GM10248 (cell line): ENCODE results near the gene NLRC5.

Experiments
- CTCF ChIA-PET: fragments of 300-600 bp; sonication (Branson Sonifier 250); formaldehyde crosslinking; extraction: SDS; loops from one replicate; lab custom pipeline; 2021; ENCODE audit warnings: antibody characterized with exemption; lab: Yijun Ruan, JAX
- POLR2A ChIA-PET: fragments of 350-650 bp; sonication (Branson Sonifier 250); formaldehyde crosslinking; extraction: SDS; loops from one replicate; lab custom pipeline; 2020; ENCODE audit warnings: antibody characterized with exemption; lab: Yijun Ruan, JAX
- DNase-seq: peaks from one replicate; pipeline ENCODE4 v3.0.0; 2012; ENCODE audit errors: extremely low spot score
- CTCF ChIP-seq: IDR thresholded peaks from 2 replicates; pipeline ENCODE4 v1.5.1; 2012; ENCODE audit warnings: mild to moderate bottlenecking, low read depth; ENCODE audit errors: extremely low read depth, missing control alignments, control extremely low read depth

The NLRC5 gene

GRCh38 chr16:56960681-56961281, 28.6 kb upstream of the NLRC5 start:
- ChIA-PET POLR2A (no interaction called here), CTCF (interaction anchor here (6.9 to 16.9 kb wide), 4 partner anchors 8 to 123 kb away, joined by 37 to 376 read pairs (median 134); partner anchors contain the start of gene NLRC5)
- no peak for DNase-seq
- no peak for TF ChIP-seq CTCF

GRCh38 chr16:56961386-56961785, 28.0 kb upstream of the NLRC5 start:
- ChIA-PET POLR2A (no interaction called here), CTCF (interaction anchor here (1.2 to 16.9 kb wide), 7 partner anchors 9 to 122 kb away, joined by 3 to 376 read pairs (median 53); partner anchors contain the start of genes NLRC5 and SLC12A3)
- no peak for TF ChIP-seq CTCF
- no peak for DNase-seq

- DNase-seq, result no peak
- ChIA-PET CTCF (interaction anchor here (1.2 to 16.9 kb wide), 7 partner anchors 9 to 122 kb away, joined by 3 to 376 read pairs (median 53); partner anchors contain the start of genes NLRC5 and SLC12A3), POLR2A (no interaction called here)
- TF ChIP-seq CTCF, result no peak
These were observed 27.5 kb upstream of the NLRC5 start, which contains the start of gene CETP for GRCh38 chr16:56961851-56962281. TSS of gene CETP (plus strand) at chr16:56961950. CDS start at chr16:56961980, 30 bp downstream.

- DNase-seq, result peak; percentile 90
- ChIA-PET CTCF (interaction anchor here (0.6 to 16.9 kb wide), 59 partner anchors 12 to 401 kb away, joined by 3 to 376 read pairs (median 4); partner anchors contain the start of genes CPNE2, NLRC5 and SLC12A3), POLR2A (interaction anchor here (1.5 kb wide), 1 partner anchor 17 kb away, joined by 4 read pairs; no protein-coding TSS in a partner anchor)
- TF ChIP-seq CTCF, result peak; percentile 99
These were observed 24.9 kb upstream of the NLRC5 start for GRCh38 chr16:56964243-56965148.

- CTCF ChIA-PET, result interaction anchor here (0.6 to 16.9 kb wide), 35 partner anchors 13 to 457 kb away, joined by 3 to 376 read pairs (median 6); partner anchors contain the start of genes CPNE2, NLRC5 and SLC12A3
- DNase-seq, result no peak
- TF ChIP-seq CTCF, result no peak
- POLR2A ChIA-PET, result interaction anchor here (0.6 to 1.5 kb wide), 2 partner anchors 18 to 33 kb away, joined by 3 to 4 read pairs; no protein-coding TSS in a partner anchor
These were observed 23.9 kb upstream of the NLRC5 start for GRCh38 chr16:56965149-56966092.
